T47D (cell line): ENCODE measurements around the gene ADGRL4.

Experiments used
- DNase-seq, 2 experiments: peaks; one replicate each; pipeline versions ENCODE4 v3.0.0 to v3.0.0-alpha.2; 2011 to 2012; ENCODE audit warnings: low read depth in 1 of 2, low spot score in 1 of 2
- JUND ChIP-seq: IDR thresholded peaks from 2 replicates; pipeline ENCODE4 v1.6.1; 2012; ENCODE audit warnings: low read depth
- in situ Hi-C: cut with HindIII; loops from 2 replicates; pipeline ENCODE4 v1.10.0; 2016; ENCODE audit warnings: low sequenced_read_pairs, low pct_unique_long_range_greater_than_20kb

The ADGRL4 gene

GRCh38 chr1:78855258-78855657 lies 151.3 kb downstream of the ADGRL4 start:
- TF ChIP-seq JUND = no peak
- DNase-seq = no peak
- in situ Hi-C loops = no loop called here

DNA sequence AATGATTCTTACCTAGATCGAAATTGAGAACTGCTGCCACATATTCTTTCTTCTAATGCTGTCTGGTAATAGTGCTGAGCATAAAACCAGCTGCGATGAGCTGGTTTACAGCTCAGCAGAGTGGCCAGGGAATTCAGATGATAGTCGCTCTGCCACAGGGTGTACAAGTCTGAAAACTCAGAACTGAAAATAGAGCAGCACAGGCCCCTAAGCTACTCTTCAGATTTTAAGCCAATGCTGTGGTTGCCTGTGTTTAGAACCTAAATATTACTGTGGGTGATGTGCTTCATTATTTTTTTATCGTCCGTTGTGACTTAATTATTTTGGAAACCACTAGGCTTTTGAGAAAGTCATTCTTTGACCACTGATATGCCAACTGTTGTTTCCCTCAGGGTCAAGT lies 152.0 kb downstream of the ADGRL4 start:
- in situ Hi-C loops = no loop called here
- no peak for DNase-seq

GRCh38 chr1:78843546-78843945 lies 163.0 kb downstream of the ADGRL4 start:
- DNase-seq = no peak
- in situ Hi-C loops = no loop called here
- no peak for TF ChIP-seq JUND

More for the DNA sequence above, 152.0 kb downstream of the ADGRL4 start:
- no peak for TF ChIP-seq JUND

GRCh38 chr1:78843111-78843510 lies 163.4 kb downstream of the ADGRL4 start:
- TF ChIP-seq JUND = no peak
- in situ Hi-C loops = no loop called here
- no peak for DNase-seq

GRCh38 chr1:78840453-78841271 lies 165.9 kb downstream of the ADGRL4 start:
- DNase-seq = no peak
- in situ Hi-C loops = no loop called here
- TF ChIP-seq JUND = no peak
